Hindlimb muscle (tissue), 1 donor: ENCODE data around the gene IL17RB. TPM values are rescaled to one million over a fixed set of nuclear protein-coding genes. Genes with fewer than 3 reads are reported as not detected.

Source experiments
- DNase-seq: peaks from one replicate; pipeline ENCODE4 v3.0.0-alpha.2; 2013
- polyA plus RNA-seq: library from polyadenylated mRNA; unstranded; fragments of 120-200 nt; gene quantifications from one replicate; pipeline ENCODE4 v1.2.1, GENCODE V29; 2013; ENCODE audit not compliant: insufficient read length

IL17RB gene
- polyA plus RNA-seq, 1 donor, result 3.2 TPM

DNA sequence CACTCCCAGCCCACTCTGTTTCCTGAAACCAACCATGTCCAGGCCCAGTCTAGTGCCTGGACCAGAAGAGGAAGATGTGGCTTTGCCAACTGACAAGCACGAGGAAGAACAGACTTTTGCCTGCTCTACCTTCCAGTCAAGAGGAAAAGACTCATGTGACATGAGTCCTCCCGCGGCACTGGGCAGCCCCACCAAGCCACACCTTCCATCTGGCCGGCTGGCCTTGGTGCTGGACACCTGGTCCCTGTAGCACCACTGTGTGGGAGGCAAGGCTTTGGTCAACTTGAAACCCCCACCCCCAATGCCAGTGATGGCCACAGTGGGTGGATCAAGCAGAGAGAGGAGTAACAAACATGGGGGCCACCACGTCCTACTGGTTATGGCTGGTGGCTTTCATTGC lies 12.7 kb upstream of the IL17RB start:
- no peak for DNase-seq

- no peak for DNase-seq
Measured at GRCh38 chr3:53834429-53835095, 11.8 kb upstream of the IL17RB start.

GRCh38 chr3:53835257-53835656 lies 11.1 kb upstream of the IL17RB start:
- DNase-seq, result no peak

- DNase-seq, result no peak
Measured at GRCh38 chr3:53836084-53836872, 10.1 kb upstream of the IL17RB start.

DNA sequence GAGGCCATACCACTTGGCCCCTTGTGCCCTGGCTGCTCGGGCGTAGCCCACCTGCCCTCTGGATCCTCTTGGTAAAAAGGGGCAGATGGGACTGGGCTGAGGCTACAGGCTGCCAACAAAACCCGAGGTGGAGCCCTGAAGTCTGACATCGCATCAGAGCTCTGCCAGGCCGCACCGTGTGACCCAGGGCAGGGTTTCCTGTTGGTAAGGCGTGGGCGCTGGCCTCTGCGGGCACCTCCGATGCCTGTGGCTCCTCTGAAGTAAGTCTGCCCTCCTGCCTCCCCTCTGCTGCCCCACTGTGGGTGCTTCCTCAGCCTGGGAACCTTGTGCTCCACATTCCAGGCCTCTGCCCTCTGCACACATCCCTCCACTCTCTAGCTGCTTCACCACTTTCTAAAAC lies 9.0 kb upstream of the IL17RB start:
- no peak for DNase-seq

DNA sequence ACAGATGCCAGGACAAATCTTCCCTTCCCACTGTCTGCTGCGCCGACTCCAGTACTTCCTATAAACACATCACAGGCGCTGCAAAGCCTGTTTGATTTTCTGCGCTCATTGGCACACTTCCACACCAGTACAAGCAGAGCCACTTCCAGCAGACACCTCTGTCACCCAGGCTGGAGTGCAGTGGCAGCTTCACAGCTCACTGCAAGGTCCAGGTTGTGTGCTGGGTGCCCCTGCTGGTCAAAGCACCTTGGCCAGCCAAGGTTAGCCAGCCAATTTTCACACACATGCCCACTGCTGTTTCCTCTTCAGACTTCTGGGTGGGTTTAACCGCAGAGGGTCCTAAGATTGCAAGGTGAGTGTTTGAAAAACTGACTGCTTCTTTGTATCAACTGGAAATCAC lies 5.1 kb upstream of the IL17RB start:
- DNase-seq, result no peak

- DNase-seq, result no peak
Measured at GRCh38 chr3:53842436-53843194, 3.8 kb upstream of the IL17RB start.

DNA sequence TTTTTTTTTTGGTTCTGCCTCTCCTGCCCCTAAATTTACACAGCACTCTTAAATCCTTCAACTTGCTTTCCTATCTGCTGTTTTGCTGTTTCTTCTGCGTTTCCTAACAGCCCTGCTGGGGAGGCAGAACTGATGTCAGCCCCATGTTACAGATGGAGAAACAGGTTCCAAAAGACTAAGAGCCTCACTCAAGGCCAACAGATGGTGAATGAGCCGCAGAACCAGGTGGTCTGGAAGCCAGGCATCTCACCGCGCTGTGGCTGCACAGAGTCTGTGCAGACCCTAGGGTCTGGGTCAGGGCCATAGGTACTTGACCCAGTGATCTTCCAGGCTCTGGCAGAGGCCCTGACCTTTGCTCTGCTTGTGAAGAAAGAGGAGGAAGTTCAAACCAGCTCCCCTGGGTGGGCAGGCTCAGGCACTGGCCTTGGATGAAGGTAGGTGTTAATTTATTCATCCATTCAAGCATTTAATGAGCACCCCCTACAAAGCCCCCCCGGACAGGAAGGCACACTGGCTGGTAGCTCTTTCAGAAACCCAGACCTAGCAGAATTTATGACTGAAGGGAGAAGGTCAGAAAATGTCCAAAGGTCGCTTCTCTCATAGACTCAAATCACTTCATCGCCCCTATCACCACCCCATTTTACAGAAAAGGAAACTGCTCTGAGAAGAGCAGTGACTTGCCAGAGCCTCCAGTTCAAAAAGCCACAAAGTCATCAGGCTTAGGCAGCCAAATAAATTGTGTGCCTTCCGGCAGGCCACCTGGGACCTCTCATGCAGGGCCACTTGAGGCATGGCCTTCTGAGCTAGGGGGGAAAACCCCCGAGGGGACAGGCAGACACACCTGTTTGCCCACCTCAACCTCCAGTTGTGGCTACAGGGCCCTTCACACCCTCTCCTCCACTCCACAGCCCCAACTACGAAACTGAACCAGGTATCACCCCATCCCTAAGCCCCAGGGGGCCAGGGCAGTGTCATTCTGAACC lies 2.9 kb upstream of the IL17RB start:
- no peak for DNase-seq

DNA sequence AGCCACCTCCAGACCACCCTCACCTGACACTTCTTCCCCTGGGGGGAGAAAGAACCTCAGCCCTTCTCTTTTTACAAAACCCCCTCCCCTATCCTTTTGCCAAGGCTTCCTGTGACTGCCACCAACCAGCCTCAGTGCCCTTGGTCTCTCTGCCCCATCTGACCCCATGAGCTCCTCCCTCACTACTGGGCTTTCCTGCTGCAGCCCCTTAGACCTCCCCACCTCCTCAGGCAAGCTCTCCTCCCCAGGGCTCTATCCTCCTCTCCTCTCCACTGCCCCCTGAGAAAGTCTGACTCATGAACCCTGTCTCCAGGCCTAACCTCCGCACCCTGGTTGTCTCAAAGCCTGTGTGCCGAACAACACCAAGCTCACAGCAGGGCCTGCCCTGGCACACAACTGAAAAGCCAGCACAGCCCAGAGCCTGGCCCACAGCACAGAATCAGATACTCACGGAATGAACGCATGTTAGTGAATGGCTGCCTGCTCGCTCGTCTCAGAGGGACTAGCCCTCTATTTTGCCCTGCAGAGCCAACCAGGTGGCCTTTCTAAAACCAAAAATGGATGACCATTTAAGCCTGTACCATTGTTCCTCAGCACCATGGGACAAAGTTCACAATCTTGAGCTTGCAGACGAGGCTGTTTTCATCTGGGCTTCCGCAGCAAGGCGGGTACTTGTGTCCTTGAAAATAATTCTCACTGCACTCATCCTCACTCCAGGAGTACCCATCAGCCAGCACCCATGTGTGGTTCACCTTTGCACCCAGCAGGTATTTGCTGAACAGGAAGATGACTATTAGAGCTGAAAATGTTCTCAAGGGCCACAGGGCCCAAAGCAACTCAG lies 1.9 kb upstream of the IL17RB start:
- no peak for DNase-seq

DNA sequence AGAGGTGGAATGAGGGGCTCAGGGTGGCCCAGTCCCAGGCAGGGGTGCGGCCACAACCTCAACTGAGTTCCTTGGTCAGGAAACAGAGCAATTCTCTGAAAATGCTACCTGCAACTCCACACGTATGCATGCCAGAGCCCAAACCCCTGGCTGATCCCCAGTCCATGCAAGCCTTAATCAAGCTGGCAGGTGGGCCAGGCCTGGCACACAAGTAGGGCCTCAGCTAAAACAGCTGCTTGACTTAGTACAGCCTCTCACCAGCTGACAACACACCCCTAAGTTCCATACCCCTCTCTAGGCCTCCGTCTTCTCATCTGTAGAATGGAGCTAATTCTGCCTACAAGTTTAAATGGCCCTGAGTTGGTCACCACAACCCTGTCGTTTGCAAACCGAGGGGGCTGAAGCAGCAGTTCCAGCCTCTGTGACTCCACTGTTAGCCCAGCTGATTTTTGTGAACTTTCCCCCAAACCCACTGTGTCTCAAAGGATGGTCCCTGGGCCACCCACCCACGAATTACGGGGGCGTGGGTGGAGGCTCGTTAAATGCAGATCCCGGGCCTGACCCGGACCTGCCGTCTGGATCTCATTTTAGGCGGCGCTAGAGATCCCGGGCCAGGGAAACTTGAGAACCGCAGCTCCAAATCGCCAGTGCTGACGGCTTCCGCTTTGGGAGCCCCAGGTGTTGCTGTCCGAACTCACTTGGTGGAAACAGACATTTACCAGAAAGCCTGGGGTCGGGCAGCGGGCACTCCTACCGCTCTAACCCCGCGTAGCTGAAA lies 1.1 kb upstream of the IL17RB start:
- DNase-seq, result peak; percentile 74

GRCh38 chr3:53845881-53846133 lies 561 bp upstream of the IL17RB start:
- DNase-seq, result no peak

GRCh38 chr3:53846851-53847155 lies 435 bp downstream of the IL17RB start:
- DNase-seq, result no peak

GRCh38 chr3:53849916-53850315 lies 3.5 kb downstream of the IL17RB start:
- no peak for DNase-seq

- peak; percentile 23 for DNase-seq
Measured at GRCh38 chr3:53850895-53851294, 4.5 kb downstream of the IL17RB start.

DNA sequence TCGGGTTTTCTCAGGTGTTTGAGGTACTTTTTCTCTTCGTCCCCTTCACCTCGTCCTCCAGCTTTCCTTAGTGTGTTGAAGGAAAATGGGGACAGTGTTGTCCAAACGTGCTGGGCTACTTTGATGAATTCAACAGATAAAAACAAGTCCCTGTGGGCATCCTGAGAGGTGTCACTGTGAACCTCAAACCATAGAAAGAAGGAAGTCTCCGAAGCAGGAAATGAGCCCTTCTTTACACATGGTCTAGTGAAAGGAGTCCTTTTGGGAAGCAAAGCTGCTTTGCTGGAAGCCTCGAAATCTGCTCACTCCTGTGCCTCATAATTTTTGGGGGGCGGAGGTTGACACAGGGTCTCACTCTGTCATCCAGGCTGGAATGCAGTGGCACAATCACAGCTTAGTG lies 10.6 kb downstream of the IL17RB start:
- DNase-seq, result no peak

DNA sequence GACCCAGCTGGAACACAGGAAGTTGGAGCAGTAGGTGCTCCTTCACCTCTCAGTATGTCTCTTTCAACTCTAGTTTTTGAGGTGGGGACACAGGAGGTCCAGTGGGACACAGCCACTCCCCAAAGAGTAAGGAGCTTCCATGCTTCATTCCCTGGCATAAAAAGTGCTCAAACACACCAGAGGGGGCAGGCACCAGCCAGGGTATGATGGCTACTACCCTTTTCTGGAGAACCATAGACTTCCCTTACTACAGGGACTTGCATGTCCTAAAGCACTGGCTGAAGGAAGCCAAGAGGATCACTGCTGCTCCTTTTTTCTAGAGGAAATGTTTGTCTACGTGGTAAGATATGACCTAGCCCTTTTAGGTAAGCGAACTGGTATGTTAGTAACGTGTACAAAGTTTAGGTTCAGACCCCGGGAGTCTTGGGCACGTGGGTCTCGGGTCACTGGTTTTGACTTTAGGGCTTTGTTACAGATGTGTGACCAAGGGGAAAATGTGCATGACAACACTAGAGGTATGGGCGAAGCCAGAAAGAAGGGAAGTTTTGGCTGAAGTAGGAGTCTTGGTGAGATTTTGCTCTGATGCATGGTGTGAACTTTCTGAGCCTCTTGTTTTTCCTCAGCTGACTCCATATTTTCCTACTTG lies 11.9 kb downstream of the IL17RB start:
- DNase-seq, result no peak

GRCh38 chr3:53859178-53859577 lies 12.8 kb downstream of the IL17RB start:
- no peak for DNase-seq

DNA sequence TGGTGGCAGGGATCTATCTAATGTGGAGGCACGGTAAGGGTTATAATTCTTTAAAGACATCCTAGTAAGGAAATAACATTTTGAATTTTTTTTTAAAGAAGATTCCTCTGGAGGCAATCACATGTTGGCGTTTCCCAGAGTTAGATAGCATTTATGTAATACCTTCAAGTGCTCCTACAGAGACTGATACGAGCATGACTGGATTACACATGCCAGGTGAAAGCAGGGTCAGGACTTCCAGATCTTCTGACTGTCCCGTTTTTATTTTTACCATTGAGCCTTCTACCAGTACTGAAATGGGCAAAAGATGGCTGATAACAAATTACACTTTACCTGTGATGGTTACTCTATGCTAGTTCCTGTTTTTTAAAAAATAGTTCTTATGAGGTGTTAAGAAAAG lies 13.8 kb downstream of the IL17RB start:
- no peak for DNase-seq

- no peak for DNase-seq
Measured at GRCh38 chr3:53862241-53862640, 15.9 kb downstream of the IL17RB start.

DNA sequence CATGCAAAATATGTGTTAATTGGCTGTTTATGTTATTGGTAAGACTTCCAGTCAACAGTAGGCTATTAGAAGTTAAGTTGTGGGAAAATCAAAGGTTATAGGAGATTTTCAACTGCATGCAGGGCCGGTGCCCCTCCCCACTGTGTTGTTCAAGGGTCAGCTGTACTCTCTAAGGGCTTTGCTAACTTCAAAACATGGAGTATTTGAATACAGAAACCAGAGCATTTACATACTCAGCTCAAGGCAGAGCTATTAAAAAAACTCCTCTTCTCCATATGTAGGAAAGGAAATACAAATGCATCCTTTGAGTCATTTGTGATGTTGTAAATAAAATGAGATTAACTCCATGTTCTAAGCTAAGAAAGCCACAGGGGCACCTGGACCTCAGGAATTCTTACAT lies 16.8 kb downstream of the IL17RB start:
- DNase-seq, result no peak
